NCI-H345 (cell line): ENCODE results near the gene GRM5.
A peak's percentile ranks its signal among the peaks of the same experiment; 100 is the strongest.
"Not testable (repeated sequence)": the region's sequence is repeated elsewhere in the genome, so short reads cannot be mapped to it uniquely, and the experiment has no call there.

Source experiments
- DNase-seq: peaks from one replicate; lab custom pipeline; 2025; lab: John Stamatoyannopoulos, UW

GRM5 gene

DNA sequence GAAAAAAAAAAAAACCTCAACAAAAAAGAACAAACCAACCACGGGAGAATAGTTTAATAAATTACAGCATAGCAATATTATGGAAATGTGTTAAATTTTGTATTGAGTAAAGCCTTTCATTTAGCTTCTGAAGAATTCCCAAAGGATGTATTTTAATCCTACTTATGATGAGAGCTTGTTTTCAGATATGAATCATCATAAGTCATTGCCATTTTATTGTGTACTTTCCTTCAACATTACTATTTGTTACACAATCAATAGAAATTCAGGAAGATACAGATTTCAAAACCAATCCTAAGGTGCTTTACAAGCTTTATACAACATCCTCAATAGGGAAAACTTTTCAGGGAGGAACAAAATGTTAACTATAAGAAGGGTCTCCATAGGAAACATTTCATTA is 527.7 kb downstream of the GRM5 start:
- DNase-seq: no peak

DNA sequence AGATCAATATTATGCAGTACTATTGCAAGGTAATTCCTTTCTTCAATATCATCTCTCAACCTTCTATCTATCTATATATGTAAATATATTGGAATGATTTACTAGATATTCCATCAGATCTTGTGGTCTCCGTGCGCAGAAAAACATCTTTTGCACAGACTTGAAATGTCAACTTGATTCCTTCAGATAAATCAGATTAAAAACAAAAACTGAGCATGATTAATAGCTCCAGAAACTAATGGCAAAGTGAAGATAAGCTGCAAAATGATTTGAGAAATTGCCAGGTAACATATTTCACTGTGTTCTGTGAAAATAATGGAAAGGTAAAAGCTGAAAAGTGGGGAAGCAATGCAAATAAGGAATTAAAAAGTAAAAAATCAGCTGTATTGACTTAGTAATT is 528.2 kb downstream of the GRM5 start:
- no peak for DNase-seq

DNA sequence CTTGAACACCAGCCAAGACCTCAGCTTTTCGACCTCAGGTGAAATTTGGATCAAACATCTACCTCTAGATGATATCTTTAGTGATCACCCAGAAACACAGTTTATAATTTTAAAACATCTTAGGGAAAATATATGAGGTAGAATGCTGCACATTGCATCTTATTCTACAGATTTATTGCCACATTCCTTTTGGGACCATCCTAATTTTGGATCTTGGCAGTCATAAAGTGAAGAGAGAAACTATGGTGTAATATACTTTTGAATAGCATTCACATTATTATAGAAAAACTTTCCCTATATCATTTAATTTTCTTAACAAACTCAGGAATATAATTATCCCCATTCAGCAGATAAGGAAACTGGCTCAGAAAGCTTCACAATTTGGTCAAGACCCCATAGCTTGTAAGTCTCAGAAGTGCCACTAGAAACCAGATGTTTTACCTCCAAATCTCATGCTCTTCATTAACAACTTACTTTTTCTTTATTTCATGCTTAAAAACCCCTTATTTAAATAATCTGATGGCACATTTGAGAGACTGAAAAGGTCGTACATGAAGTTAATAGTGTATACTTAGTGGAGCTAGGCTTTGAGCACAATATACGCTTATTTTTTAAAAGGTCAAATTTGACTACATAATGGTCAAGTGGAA is 529.0 kb downstream of the GRM5 start:
- DNase-seq: no peak

DNA sequence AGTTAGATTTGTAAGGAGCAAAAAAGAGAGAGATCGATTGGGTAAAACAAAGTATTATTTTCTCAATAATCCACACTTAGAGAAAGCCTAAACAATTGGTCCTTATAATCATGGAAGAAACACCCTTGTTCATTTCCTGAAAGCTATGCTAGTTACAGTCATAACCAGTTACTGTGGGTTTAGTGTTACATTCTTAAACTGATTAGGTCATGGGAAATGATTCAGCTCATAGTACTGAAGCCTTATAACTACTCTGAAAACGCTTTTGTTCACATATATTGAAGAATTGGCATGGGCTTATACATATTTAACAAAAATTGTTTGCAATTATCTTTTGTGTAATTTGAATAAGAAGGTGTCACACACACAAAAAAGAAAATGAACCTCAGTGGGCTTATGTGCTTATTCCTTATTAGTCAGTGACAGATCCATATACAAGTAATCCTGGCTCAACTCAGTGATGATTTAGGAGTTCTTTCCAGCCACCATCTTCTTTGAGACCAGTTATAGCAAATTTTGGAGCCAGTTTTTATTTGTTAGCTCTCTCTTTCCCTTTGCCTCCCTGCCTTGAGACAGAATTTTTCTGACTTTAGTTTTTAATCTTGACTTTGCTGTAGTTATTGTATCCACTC is 529.8 kb downstream of the GRM5 start:
- DNase-seq: no peak

DNA sequence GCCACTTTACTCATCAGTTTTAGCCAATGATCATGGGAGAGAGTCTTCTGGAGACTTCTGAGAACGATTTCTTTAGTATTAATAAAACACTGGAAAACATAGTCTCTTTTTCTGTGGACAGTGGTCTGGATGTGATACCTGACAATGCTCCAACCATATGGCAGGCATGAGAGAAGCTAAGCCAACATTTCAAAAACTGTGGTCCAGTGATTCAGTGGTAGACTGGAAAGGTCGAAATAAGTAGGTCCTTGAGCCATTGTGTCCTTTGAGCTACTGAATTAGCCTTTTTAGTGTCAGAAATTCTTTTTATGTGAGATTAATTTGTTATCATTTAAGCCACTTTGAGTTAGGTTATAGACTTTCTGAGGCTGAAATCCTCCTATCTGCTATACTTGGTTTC is 530.5 kb downstream of the GRM5 start:
- no peak for DNase-seq

DNA sequence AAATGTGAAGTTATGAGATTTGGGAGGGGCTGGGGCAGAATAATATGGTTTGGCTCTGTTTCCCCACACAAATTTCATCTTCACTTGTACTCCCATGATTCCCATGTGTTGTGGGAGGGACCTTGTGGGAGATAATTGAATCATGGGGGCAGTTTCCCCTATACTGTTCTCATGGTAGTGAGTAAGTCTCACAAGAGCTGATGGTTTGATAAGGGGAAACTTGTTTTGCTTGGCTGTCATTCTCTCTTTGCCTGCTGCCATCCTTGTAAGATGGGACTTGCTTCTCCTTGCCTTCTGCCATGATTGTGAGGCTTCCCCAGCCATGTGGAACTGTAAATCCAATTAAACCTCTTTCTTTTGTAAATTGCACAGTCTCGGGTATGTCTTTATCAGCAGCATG is 531.1 kb downstream of the GRM5 start:
- not testable (repeated sequence) for DNase-seq

DNA sequence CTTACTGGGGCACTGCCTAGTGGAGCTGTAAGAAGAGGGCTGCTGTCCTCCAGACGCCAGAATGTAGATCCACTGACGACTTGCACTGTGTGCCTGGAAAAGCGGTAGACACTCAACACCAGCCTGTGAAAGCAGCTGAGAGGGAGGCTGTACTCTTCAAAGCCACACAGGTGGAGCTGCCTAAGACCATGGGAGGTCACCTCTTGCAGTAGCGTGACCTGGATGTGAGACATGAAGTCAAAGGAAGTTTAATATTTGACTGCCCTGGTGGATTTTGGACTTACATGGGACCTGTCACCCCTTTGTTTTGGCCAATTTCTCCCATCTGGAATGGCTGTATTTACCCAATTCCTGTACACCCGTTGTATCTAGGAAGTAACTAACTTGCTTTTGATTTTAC is 531.6 kb downstream of the GRM5 start:
- DNase-seq: no peak

DNA sequence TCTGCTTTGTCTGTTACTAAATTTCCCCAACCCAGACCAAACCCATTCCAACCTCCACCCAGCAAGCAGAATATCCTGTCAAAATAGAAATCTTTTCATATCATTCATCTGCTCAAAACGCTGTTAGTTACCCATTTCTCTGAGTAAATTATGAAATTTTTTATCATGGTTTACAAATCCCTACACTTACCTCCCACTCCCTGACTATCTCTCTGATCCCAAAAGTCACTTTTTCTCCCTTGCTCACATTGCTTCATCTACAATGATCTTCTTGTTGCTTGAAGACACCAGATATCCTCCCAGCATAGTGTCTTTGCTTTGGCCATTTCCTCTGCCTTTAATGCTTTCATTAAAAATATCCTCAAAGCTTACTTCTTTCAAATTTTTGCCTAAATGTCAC is 532.8 kb downstream of the GRM5 start:
- no peak for DNase-seq

DNA sequence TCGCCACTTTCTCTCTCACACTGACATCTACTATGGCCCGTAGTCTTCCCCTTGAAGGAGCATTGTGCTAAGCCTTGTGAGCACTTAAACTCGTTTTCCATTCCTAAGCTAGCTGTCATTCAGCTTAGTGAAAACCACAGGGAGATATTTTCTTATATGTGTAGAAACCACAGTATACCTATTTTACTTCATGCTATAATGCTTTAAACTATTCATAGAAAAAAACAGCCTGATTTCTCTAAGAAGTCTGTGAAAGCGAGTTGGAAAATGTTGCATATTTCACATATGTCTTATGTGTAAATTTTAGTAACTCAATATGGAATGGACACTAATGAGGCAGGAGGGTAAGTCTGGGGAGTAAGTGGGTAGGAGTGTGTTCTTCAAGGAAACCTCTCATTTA is 534.0 kb downstream of the GRM5 start:
- no peak for DNase-seq

DNA sequence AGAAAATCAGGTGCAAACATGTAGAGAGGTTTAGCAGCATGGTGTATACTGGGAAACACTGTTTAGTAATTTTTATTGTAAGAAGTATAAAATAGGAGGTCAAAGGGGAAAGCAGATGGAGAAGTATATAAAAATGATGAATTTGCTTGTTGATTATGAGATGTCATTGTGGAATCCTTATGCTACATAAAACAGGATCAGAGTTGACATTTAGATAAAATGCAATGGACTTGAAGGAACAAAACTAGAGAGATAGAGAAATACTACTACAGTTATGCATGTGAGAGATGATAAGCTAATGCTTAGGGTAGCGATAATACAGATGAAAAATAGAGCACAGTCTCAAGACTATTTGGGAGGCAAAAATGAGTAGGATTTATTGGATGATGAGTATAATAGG is 536.4 kb downstream of the GRM5 start:
- DNase-seq: no peak

DNA sequence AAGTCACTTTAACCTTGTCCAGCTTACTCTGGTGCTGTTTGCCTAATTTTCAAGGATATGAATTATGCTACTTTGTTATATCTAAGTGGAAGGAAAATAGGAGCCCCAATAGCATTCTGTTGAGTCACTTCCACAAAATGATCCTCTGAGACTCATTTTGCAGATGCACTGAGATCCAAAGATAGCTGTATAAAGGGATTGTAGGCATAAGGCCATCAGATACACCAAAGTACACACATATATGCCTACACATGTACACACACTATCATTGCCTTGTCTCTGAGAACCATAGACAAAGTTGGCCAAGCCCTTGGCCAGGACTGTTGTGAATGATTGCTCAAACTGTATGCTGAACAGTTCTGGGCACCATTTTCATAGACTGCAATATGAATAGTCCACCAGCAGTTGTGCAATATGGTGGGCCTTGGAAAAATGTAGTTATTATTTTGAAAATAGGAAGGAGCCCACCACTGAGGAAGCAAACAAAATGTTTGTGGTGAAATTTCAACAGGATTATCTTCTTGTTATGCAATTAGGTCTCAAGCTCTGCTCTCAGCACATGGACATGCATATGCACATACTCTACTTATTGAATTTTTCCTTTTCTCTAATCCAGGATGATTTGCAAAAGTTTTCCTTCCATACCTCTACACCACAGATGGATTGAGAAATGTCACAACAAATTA is 542.3 kb downstream of the GRM5 start:
- DNase-seq: no peak

DNA sequence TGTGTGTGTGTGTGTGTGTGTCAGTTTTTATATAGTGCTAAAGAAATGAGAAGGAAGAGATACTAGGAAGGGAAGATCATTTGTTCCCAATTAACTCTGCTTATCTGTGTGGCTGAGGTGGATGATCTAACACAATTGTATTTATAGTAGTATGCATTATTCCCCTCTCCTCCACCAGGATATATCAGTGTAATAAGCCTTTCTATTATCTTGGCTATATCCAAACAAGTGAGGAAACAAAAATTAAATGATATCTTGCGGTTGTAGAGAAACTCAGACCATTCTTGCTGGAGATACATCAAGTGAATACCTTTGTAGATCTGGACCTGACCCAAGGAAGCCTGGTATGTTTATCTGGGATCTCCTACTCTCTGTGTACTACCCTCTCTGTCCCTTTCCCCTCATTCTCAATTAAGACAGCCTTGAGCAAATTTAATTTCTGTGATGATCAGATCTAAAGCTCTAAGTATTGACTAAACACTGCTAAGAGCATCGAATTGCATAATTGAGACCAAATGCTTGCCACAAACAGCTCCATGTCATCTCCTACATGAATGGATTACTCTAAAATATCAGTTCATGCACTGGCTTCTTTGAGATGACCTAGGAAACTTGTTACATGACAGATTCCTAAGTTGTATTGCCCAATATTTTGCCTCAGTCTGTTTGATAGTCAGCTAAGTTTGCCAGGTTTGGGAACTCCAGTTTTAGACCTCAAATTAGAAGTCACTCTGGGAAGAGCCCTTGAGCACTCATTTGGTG is 543.0 kb downstream of the GRM5 start:
- no peak for DNase-seq

DNA sequence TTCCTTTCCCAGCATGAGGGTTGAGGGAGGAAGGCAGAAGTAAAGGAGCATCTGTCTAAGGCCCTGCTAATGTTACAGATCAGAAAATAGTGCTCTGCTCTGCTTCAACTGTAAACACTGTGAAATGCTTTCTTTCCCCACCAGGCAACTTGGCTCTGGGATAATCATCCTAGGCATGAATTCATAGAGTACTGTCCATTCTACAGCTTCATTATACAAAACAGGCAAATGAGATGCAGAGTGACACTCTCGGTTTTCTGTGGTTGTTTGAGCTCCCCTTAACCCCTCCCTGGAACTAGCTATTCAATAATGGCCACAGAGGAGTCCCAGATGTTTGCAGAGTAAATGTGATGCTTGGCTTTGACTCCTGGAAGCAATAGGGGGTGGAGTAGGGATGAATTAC is 544.0 kb downstream of the GRM5 start:
- no peak for DNase-seq

DNA sequence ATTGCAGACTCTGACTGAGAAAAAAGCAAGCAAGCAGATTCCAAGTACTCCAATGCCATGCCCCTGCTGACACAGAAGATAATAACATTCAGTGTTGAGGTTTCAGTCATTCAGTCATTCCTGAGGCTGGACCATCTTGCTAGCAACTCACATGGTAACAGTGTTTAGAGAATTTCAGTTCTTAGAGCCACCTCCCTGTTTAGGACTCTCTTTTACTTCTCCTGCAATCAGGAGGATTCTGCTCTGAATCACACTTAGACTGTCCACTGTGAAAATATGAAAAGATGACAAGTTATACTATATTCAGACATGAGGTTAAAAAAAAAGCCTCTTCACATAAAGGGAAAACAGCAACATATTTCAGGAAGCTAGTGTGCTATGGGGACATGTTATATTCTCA is 544.4 kb downstream of the GRM5 start:
- DNase-seq: no peak

DNA sequence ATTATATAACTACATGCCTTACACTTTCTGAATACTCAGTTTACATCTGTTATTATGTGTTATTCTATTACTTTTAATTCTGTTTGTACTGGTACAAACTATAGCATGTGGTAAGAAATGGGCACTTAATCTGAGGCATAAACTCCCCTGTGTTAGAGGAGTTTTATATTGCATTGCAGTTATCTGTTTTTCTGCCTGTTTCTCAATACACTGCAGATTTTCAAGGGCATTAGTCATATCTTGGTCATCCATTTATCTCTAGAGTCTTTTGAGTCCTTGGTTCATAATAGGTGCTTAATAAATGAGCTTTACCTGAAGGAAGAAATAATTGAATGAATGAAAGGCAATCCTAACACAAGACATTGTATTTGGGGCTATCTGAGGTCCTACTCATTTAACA is 545.4 kb downstream of the GRM5 start:
- no peak for DNase-seq

DNA sequence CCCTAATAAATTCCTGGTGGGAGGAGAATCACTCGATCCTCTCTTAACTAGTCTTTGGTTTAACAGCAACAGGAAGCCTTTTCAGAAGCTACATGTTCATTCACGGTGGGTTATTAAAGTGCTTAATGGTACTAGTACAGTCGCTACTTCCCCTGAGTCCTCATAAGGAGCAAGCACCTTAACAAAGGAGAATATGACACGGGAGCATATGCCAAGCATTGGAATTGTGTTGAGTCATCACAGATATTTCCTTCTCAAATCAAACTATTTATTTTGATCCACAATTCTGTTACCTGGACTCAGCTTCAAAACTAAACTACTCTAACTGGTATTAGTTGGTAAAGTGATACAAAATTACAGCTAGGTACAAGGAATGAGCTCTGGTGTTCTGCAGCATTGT is 550.8 kb downstream of the GRM5 start:
- no peak for DNase-seq

DNA sequence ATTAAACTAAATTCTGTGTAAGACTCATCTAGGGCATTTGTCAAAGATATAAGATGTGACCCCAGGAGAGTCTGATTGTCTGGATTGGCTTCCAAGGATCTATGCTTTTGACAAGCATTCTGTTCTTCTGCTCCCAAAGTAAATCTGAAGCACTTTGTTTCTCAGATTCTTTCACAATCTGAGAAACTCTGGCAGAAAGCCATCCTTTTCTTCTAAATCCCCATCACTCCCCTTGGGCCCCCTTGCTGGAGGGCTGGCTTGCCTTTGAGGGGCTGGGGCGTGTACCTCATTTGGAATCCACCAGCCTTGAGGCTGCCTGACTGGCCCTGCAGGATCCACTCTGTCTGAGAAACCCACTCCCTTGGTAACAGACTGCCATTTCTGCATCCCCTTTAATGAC is 554.8 kb downstream of the GRM5 start:
- DNase-seq: no peak

DNA sequence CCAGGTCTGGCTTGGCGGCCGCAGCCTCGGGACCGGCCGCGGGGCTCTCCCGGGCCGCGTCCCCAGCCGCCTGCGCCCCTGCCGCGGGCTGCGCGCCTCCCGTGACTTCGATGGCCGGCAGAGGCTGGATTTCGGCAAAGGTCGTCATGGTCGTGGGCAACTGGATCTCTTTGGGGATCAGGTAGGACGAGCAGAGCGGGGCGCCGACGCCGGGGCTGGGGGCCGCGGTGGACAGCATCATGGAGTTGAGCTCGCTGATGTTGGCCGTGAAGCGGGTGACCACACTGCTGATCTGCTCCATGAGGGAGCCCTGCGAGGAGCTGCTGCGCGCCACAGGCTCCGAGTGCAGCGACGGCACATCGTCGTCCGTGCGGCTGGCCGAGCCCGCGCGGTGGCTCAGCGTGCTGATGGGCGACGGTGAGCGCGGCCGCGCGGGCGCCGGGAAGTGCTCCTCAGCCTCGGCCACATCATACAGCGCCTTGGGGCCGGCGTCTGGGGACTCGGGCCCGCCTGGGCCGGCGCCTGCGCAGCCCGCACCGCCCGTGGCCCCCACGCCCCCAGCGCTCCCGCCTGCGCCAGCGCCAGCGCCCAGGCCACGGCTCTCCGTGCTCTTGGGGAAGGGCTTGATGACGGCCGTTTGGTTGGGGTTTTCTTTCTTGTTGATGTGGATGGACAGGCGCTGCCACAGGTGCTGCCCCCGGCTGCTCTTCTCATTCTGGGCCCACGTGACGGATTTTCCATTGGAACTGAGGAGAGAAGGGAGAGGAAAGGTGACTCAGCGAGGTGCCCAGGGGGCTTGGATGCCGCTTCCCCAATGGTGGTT is 556.8 kb downstream of the GRM5 start:
- DNase-seq: peak; percentile 13

DNA sequence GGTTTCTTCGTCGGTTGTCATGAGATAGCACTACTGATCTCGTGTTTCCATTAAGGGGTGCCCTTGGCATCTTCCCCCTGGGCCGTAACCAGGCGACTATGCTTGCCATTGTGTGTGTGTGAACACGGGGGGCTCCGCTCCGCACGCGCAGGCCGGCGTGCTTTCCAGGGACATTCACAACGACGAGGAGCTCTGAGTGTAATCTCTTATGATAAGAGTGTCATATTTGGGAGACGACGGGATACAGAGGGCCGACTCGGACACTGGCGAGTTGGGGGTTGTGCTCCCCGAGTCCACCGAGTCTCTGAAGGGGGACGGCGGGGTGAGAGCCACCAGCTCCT is 557.4 kb downstream of the GRM5 start:
- no peak for DNase-seq

DNA sequence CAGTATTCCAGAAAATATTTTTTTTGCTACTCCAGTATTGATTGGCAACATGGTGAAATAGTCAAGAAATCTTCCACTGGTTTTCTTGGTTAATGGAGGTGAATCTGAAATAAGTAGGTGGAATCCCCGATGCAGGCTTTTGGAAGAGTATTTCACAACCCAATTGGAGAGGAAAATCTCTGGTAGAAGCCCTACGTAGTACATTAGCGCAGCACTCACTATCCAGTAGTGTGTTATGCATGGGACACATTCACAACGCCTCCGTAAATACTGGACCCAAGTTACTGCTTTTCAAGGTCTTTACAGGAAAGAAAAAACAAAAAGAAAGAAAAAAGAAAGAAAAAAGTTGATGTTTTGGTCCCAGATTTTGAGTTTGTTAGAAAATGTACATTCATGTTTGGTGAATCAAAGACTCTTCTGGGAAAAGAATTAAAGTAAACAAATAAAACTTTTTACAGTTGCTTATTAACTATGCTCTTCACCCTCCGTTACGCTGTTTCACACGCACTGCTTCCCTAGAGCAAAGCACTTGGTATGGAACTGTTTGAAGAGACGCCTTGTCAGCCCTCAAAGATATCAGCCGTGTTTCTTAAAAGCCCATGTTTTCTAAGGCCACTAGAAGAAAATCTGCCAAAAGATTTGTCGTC is 557.9 kb downstream of the GRM5 start:
- no peak for DNase-seq

DNA sequence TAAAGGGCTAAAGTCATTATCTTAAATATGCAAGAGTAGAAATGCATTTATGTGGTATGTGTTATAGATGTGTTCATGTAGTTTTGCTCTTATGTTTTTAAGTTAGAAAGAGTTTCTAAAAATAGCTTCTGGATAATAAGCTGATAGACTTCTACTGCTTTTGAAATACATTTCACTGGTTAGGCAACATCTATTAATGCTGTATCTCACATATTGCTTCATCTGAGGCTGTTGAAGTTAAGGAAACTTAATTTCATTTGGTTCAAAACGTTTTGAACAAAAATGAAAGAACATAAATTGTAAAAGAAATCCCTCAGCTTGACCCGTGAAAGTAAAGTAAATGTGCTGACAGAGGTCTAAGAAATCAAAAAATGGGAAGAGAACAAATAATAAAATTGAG is 564.2 kb downstream of the GRM5 start:
- no peak for DNase-seq

DNA sequence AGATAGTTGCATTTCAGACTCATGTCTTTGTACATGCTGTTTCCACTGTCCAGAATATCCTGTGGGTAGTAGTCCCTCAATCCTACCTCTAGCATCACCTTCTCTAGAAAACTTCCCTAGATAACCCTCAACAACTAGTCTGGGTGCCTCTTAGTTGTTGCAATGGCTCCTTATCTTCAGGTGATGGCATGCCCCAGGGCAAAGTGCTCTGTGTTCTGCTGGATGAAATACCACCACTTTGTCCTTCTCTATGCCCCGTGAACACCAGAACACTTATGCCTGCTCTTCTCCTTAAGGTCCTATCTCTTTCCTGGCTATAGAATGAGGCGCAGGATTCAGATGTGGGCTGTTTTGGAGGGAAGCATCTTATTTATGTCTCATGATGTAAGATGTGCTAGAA is 569.9 kb downstream of the GRM5 start:
- no peak for DNase-seq
